Measurements from ENCODE around the gene RASGRF2.

Gene RASGRF2

DNA sequence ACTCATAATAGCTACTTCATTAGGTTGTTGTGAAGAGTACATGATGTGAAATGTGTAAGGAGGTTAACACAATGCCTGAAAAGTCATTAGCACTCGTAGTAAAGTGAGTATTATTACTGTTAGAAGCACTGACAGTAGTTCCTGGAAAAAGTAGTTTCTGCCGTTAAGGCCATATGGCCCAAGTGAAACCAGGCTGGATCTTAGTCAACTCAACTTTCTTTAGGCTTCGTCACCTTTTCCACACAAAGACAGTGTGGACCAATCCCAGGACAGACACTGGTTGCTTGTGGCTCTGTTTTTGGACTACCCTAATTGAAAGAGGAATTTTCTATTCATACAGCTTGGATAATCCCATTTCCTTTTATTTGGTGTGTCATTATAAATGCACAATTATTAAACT is 243.6 kb downstream of the RASGRF2 start:
- no peak for TF ChIP-seq EZH2phosphoT487 (IDR thresholded peaks at IDR 0.05; ENCODE audit: borderline replicate concordance)
- TF ChIP-seq, protein P1, sequence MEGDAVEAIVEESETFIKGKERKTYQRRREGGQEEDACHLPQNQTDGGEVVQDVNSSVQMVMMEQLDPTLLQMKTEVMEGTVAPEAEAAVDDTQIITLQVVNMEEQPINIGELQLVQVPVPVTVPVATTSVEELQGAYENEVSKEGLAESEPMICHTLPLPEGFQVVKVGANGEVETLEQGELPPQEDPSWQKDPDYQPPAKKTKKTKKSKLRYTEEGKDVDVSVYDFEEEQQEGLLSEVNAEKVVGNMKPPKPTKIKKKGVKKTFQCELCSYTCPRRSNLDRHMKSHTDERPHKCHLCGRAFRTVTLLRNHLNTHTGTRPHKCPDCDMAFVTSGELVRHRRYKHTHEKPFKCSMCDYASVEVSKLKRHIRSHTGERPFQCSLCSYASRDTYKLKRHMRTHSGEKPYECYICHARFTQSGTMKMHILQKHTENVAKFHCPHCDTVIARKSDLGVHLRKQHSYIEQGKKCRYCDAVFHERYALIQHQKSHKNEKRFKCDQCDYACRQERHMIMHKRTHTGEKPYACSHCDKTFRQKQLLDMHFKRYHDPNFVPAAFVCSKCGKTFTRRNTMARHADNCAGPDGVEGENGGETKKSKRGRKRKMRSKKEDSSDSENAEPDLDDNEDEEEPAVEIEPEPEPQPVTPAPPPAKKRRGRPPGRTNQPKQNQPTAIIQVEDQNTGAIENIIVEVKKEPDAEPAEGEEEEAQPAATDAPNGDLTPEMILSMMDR (conservative IDR thresholded peaks at IDR 0.05; ENCODE audit: low read length): no peak
- Histone ChIP-seq H3K4me2 (ENCODE audit: low read depth, low read length, poor library complexity, severe bottlenecking) (no peak overlapping the region), H3K9me2 (replicated peaks; ENCODE audit: low read depth, low read length) (no peaks in the 10 kb centered on the region), H3K9me3 (ENCODE audit: insufficient read depth, low read depth, low read length) (no peaks in the 10 kb centered on the region), H3K79me2 (ENCODE audit: insufficient read depth, low read length) (no peaks in the 10 kb centered on the region), H3F3A (ENCODE audit: low read depth) (no peaks in the 10 kb centered on the region), H4K20me1 (ENCODE audit: insufficient read depth, low read length, poor library complexity, severe bottlenecking) (no peaks in the 10 kb centered on the region), H2AFZ (ENCODE audit: low read length) (no peak overlapping the region), H3K27me3 (ENCODE audit: insufficient read depth, low read length, poor library complexity, severe bottlenecking) (no peaks in the 10 kb centered on the region), H3K4me3 (ENCODE audit: low read length, poor library complexity, severe bottlenecking) (no peak overlapping the region), H3K9ac (ENCODE audit: low read depth, low read length, poor library complexity, severe bottlenecking) (no peak overlapping the region), H3K36me3 (ENCODE audit: insufficient read depth, low read length) (no peaks in the 10 kb centered on the region), H3K4me1 (ENCODE audit: insufficient read depth, low read length, poor library complexity, severe bottlenecking) (no peaks in the 10 kb centered on the region)

DNA sequence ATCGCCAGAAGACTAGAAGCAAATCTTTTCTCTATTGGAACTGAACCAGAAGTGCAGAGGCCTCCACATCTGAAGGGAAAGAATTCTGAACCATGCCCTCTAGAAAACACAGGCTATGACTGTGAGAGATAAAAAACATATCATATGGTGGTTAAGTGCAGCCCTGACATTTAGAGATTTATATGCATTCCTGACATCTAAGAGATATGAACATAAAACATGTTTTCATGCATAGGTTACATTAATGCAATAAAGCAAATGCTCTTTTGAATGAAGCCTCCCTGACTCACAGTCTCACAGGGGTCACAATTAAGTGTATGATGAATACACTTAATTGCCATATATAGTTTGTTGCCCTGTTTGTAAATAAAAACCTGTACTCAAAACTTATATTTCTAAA is 244.0 kb downstream of the RASGRF2 start:
- H3K4me2 ChIP-seq (ENCODE audit: low read depth, low read length, poor library complexity, severe bottlenecking): no peak overlapping the region
- H3F3A ChIP-seq (ENCODE audit: low read depth): no peaks in the 10 kb centered on the region
- H3K4me1 ChIP-seq (ENCODE audit: insufficient read depth, low read length, poor library complexity, severe bottlenecking): no peaks in the 10 kb centered on the region
- H4K20me1 ChIP-seq (ENCODE audit: insufficient read depth, low read length, poor library complexity, severe bottlenecking): no peaks in the 10 kb centered on the region
- H3K36me3 ChIP-seq (ENCODE audit: insufficient read depth, low read length): no peaks in the 10 kb centered on the region
- no peak overlapping the region for H2AFZ ChIP-seq (ENCODE audit: low read length)
- H3K27me3 ChIP-seq (ENCODE audit: insufficient read depth, low read length, poor library complexity, severe bottlenecking): no peaks in the 10 kb centered on the region
- H3K9me3 ChIP-seq (ENCODE audit: insufficient read depth, low read depth, low read length): no peaks in the 10 kb centered on the region
- H3K4me3 ChIP-seq (ENCODE audit: low read length, poor library complexity, severe bottlenecking): no peak overlapping the region
- H3K9me2 ChIP-seq (replicated peaks; ENCODE audit: low read depth, low read length): no peaks in the 10 kb centered on the region
- no peak overlapping the region for H3K9ac ChIP-seq (ENCODE audit: low read depth, low read length, poor library complexity, severe bottlenecking)
- TF ChIP-seq, protein P1 (conservative IDR thresholded peaks at IDR 0.05; ENCODE audit: low read length): no peak
- no peak for TF ChIP-seq EZH2phosphoT487 (IDR thresholded peaks at IDR 0.05; ENCODE audit: borderline replicate concordance)
- no peaks in the 10 kb centered on the region for H3K79me2 ChIP-seq (ENCODE audit: insufficient read depth, low read length)

DNA sequence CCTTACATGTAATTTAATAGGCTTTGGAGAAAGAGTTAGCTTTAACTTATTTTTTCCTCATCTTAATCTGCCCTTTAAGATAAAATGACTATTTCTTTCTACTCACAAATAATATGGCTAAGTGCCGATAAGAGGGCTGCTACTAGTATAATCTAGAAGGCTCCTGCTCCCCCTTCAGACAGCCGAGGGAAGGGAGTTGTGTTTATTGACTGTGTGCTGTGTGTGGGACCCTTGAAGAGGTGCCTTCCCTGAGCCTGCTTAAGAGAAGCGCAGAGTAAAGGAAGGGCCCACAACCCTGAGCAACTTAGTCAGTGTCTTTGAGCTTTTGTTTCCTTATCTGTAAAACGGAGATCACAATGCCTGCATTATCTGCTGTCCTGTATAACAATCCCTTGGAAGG is 244.9 kb downstream of the RASGRF2 start:
- Histone ChIP-seq H4K20me1 (ENCODE audit: insufficient read depth, low read length, poor library complexity, severe bottlenecking) (no peaks in the 10 kb centered on the region), H3F3A (ENCODE audit: low read depth) (no peaks in the 10 kb centered on the region), H3K9me3 (ENCODE audit: insufficient read depth, low read depth, low read length) (no peaks in the 10 kb centered on the region), H3K4me3 (ENCODE audit: low read length, poor library complexity, severe bottlenecking) (no peak overlapping the region), H3K79me2 (ENCODE audit: insufficient read depth, low read length) (no peaks in the 10 kb centered on the region), H3K9ac (ENCODE audit: low read depth, low read length, poor library complexity, severe bottlenecking) (no peak overlapping the region), H2AFZ (ENCODE audit: low read length) (no peak overlapping the region), H3K9me2 (replicated peaks; ENCODE audit: low read depth, low read length) (no peaks in the 10 kb centered on the region), H3K4me2 (ENCODE audit: low read depth, low read length, poor library complexity, severe bottlenecking) (no peak overlapping the region), H3K4me1 (ENCODE audit: insufficient read depth, low read length, poor library complexity, severe bottlenecking) (no peaks in the 10 kb centered on the region), H3K36me3 (ENCODE audit: insufficient read depth, low read length) (no peaks in the 10 kb centered on the region), H3K27me3 (ENCODE audit: insufficient read depth, low read length, poor library complexity, severe bottlenecking) (no peaks in the 10 kb centered on the region)
- TF ChIP-seq EZH2phosphoT487 (IDR thresholded peaks at IDR 0.05; ENCODE audit: borderline replicate concordance): no peak
- TF ChIP-seq, protein P1 (conservative IDR thresholded peaks at IDR 0.05; ENCODE audit: low read length): peak; percentile 35

Data from Loucy (cell line).